Liver (tissue), 9 donors: Measurements from ENCODE around the gene GPC3. TPM values are rescaled to one million over a fixed set of nuclear protein-coding genes. Genes with fewer than 3 reads are reported as not detected.

Experiments
- DNase-seq: peaks from one replicate; pipeline ENCODE4 v3.0.0-alpha.2; 2017; ENCODE audit warnings: low spot score
- H3K27ac ChIP-seq, 2 donors: one replicate each; pipeline ENCODE4 v1.7.0; 2013; ENCODE audit warnings: inconsistent platforms in 2 of 2, low read length in 2 of 2, control low read depth in 1 of 2, low read depth in 1 of 2, mild to moderate bottlenecking in 1 of 2
- H3K27me3 ChIP-seq, 4 donors: one replicate each; pipeline versions ENCODE4 v1.6.1 to v1.7.0; 2013; ENCODE audit warnings: low read length in 3 of 4, inconsistent platforms in 1 of 4, mild to moderate bottlenecking in 1 of 4, moderate library complexity in 1 of 4; ENCODE audit not compliant: control insufficient read depth in 4 of 4, insufficient read depth in 4 of 4
- H3K36me3 ChIP-seq, 4 donors: one replicate each; pipeline versions ENCODE4 v1.6.1 to v1.7.0; 2013; ENCODE audit warnings: low read length in 3 of 4, mild to moderate bottlenecking in 3 of 4, low read depth in 1 of 4, moderate library complexity in 1 of 4; ENCODE audit not compliant: control insufficient read depth in 4 of 4, insufficient read depth in 3 of 4
- H3K4me1 ChIP-seq, 4 donors: one replicate each; pipeline versions ENCODE4 v1.6.1 to v1.7.0; 2013; ENCODE audit warnings: low read length in 3 of 4, mild to moderate bottlenecking in 3 of 4, moderate library complexity in 1 of 4; ENCODE audit not compliant: control insufficient read depth in 4 of 4, insufficient read depth in 4 of 4
- H3K4me3 ChIP-seq, 3 donors: one replicate each; pipeline versions ENCODE4 v1.6.1 to v1.7.0; 2013; ENCODE audit warnings: low read length in 3 of 3, control low read depth in 1 of 3, low read depth in 1 of 3, mild to moderate bottlenecking in 1 of 3
- H3K9ac ChIP-seq, 2 donors: one replicate each; pipeline ENCODE4 v1.7.0; 2013; ENCODE audit warnings: low read length in 2 of 2, mild to moderate bottlenecking in 2 of 2, moderate library complexity in 2 of 2, control low read depth in 1 of 2, low read depth in 1 of 2
- H3K9me3 ChIP-seq, 4 donors: one replicate each; pipeline versions ENCODE4 v1.6.1 to v1.7.0; 2013; ENCODE audit warnings: low read length in 3 of 4; ENCODE audit not compliant: control insufficient read depth in 4 of 4
- CTCF ChIP-seq: fragments of 150-350 bp; IDR thresholded peaks from 2 replicates; pipeline ENCODE4 v1.5.1; 2017; ENCODE audit warnings: improper control_type of control experiment, low read depth, low read length; ENCODE audit not compliant: missing input control
- EGR1 ChIP-seq, 2 donors: IDR thresholded peaks; 2 replicates each; pipeline ENCODE4 v1.6.1; 2016 to 2018; ENCODE audit warnings: antibody characterized with exemption in 2 of 2, low read depth in 2 of 2
- FOXA2 ChIP-seq: IDR thresholded peaks from 2 replicates; pipeline ENCODE4 v1.6.1; 2016; ENCODE audit warnings: antibody characterized with exemption
- GABPA ChIP-seq, 2 donors: IDR thresholded peaks in 1 of 2; conservative IDR thresholded peaks in 1 of 2; 2 replicates each; pipeline ENCODE4 v1.6.1; 2016; ENCODE audit warnings: antibody characterized with exemption in 2 of 2, mild to moderate bottlenecking in 1 of 2, moderate library complexity in 1 of 2
- HNF4G ChIP-seq: IDR thresholded peaks from 2 replicates; pipeline ENCODE4 v1.6.1; 2016; ENCODE audit warnings: antibody characterized with exemption
- RAD21 ChIP-seq, 2 donors: IDR thresholded peaks; 2 replicates each; pipeline ENCODE4 v1.6.1; 2016; ENCODE audit warnings: antibody characterized with exemption in 2 of 2, mild to moderate bottlenecking in 2 of 2
- REST ChIP-seq: IDR thresholded peaks from 2 replicates; pipeline ENCODE4 v1.6.1; 2016; ENCODE audit warnings: antibody characterized with exemption, mild to moderate bottlenecking
- TAF1 ChIP-seq: conservative IDR thresholded peaks from 2 replicates; pipeline ENCODE4 v1.6.1; 2016; ENCODE audit warnings: antibody characterized with exemption, mild to moderate bottlenecking
- YY1 ChIP-seq: IDR thresholded peaks from 2 replicates; pipeline ENCODE4 v1.6.1; 2016; ENCODE audit warnings: antibody characterized with exemption, mild to moderate bottlenecking
- WGBS: extraction: QIAGEN DNeasy Blood & Tissue Kit; methylation state at CpG from one replicate; pipeline ENCODE4 v1.1.7; 2013; 5-methylcytosine and 5-hydroxymethylcytosine counted together
- polyA plus RNA-seq, 2 donors: library from polyadenylated mRNA; stranded (reverse) in 1 of 2; unstranded in 1 of 2; fragments of 200-250 nt in 1 of 2; fragments of >200 nt in 1 of 2; fragmentation: Nextera tagmentation in 1 of 2; extraction: Ambion mirVana in 1 of 2; gene quantifications; one replicate each; pipeline versions ENCODE4 v1.2.1 to v1.2.3, GENCODE V29; 2013 to 2015
- total RNA-seq, 2 donors: library from RNA; depleted of rRNA; stranded (reverse); fragments of >200 nt; gene quantifications; one replicate each; pipeline ENCODE4 v1.2.3, GENCODE V29; 2014
- TF ChIP-seq, protein P1 (sequence below): IDR thresholded peaks from 2 replicates; pipeline ENCODE4 v1.6.1; 2016; ENCODE audit warnings: antibody characterized with exemption
- donor health status: healthy.
- donor health status: healthy.
- donor health status: healthy.
- donor health status: healthy.
- donor health status: healthy.

Gene GPC3
- total and polyA plus RNA-seq, 4 donors: 0.40 to 1,133 (median 1.5) TPM

GRCh38 chrX:133918361-133918771 lies 67.0 kb downstream of the GPC3 start:
- Histone ChIP-seq H3K4me1 (no peaks in the 10 kb centered on the region), H3K27me3 (peaks cover 0 to 10% (median 0%) of the 10 kb centered on the region in 4 donors), H3K9ac (no peak overlapping the region), H3K4me3 (no peak overlapping the region), H3K27ac (no peak overlapping the region), H3K36me3 (no peaks in the 10 kb centered on the region), H3K9me3 (no peaks in the 10 kb centered on the region)
- 74% methylated on average over 3 of the region's 3 CpGs for WGBS
- DNase-seq: no peak
- TF ChIP-seq FOXA2: no peak
- TF ChIP-seq HNF4G: no peak
- no peak for TF ChIP-seq CTCF
- no peak for TF ChIP-seq TAF1

DNA sequence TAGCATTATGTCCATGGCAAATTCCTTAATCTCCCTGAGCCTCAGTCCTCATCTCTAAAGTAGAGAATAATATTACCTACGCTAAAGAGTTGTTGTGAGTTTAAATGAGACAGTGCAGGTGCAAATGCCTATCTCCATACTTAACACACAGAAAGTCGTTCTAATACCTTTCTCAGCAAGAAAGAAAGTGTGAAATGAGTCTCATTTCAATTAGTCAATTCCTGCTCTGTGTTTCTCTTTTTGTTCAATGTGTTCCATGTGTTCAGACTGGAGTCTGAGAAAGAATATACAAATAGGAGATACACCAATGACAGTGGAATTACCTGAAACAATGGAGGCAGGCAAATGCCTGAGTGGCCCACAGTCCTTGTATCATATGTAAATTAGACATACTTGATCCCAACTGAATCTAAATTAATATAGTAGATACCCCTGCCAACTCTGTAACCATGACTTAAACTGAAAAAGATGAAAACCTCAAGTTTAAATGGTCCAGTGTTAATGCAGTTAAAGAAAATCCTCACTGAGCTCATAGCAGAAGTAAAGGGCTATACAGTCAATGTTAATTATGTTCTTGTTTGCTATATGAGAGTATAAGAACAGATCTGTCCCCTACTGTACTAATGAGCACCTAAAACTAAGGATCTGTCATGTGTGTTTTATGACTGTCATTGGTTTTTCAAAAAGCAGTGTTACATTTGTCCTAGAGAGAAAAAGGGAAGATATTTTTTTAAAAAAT lies 68.2 kb downstream of the GPC3 start:
- no peaks in the 10 kb centered on the region for H3K36me3 ChIP-seq
- DNase-seq: no peak
- no peak overlapping the region for H3K4me3 ChIP-seq
- 87% methylated on average over 2 of the region's 2 CpGs for WGBS
- no peak overlapping the region for H3K9ac ChIP-seq
- H3K9me3 ChIP-seq: no peaks in the 10 kb centered on the region
- H3K4me1 ChIP-seq: no peaks in the 10 kb centered on the region
- no peak for TF ChIP-seq CTCF
- TF ChIP-seq REST: no peak
- no peak for TF ChIP-seq EGR1 (IDR thresholded peaks at IDR 0.05; ENCODE audit: low read depth in 2 of 2)
- TF ChIP-seq, protein P1, sequence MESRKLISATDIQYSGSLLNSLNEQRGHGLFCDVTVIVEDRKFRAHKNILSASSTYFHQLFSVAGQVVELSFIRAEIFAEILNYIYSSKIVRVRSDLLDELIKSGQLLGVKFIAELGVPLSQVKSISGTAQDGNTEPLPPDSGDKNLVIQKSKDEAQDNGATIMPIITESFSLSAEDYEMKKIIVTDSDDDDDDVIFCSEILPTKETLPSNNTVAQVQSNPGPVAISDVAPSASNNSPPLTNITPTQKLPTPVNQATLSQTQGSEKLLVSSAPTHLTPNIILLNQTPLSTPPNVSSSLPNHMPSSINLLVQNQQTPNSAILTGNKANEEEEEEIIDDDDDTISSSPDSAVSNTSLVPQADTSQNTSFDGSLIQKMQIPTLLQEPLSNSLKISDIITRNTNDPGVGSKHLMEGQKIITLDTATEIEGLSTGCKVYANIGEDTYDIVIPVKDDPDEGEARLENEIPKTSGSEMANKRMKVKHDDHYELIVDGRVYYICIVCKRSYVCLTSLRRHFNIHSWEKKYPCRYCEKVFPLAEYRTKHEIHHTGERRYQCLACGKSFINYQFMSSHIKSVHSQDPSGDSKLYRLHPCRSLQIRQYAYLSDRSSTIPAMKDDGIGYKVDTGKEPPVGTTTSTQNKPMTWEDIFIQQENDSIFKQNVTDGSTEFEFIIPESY: no peak
- TF ChIP-seq YY1: no peak
- TF ChIP-seq GABPA (IDR thresholded peaks at IDR 0.05 in 1 of 2, conservative IDR thresholded peaks at IDR 0.05 in 1 of 2): no peak
- TF ChIP-seq RAD21 (IDR thresholded peaks at IDR 0.05): no peak
- H3K27me3 ChIP-seq: peaks cover 0 to 9% (median 0%) of the 10 kb centered on the region in 4 donors
- no peak overlapping the region for H3K27ac ChIP-seq
